NB4 (cell line): ENCODE data around the gene KCNAB2.

ENCODE experiments used
- MYC ChIP-seq: IDR thresholded peaks from 2 replicates; pipeline ENCODE4 v1.6.1; 2011; ENCODE audit warnings: low read depth, low read length
- POLR2A ChIP-seq: IDR thresholded peaks from 2 replicates; pipeline ENCODE4 v1.6.1; 2011; ENCODE audit warnings: mild to moderate bottlenecking; ENCODE audit not compliant: insufficient read length; ENCODE audit errors: extremely low read depth
- TF ChIP-seq, protein P1 (sequence below): IDR thresholded peaks from one replicate; pipeline ENCODE4 v1.5.1; 2012; ENCODE audit warnings: low read depth, low read length
- TF ChIP-seq, protein P2 (sequence below): IDR thresholded peaks from 2 replicates; pipeline ENCODE4 v1.6.1; 2011; ENCODE audit warnings: low read depth, low read length

DNA sequence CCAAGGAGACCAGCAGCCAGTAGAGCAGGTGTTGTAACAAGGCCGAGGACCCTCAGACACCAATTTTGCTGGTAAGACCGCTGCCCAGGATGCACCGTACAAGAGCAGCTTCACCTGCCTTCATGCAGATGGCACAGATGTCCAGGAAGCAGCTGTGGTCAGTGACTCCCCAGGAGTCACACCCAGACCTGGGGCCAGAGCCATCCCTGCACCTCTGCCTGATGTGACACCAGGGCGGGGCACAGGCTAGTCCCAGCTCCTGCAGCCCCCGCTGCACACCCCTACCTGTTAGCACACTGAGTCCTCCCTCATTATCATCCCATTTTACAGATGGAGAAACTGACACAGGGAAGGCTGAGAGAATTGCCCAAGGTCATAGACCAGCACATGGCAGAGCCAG is 16.3 kb upstream of the KCNAB2 start:
- no peak for TF ChIP-seq MYC
- no peak for TF ChIP-seq POLR2A
- TF ChIP-seq, protein P1, sequence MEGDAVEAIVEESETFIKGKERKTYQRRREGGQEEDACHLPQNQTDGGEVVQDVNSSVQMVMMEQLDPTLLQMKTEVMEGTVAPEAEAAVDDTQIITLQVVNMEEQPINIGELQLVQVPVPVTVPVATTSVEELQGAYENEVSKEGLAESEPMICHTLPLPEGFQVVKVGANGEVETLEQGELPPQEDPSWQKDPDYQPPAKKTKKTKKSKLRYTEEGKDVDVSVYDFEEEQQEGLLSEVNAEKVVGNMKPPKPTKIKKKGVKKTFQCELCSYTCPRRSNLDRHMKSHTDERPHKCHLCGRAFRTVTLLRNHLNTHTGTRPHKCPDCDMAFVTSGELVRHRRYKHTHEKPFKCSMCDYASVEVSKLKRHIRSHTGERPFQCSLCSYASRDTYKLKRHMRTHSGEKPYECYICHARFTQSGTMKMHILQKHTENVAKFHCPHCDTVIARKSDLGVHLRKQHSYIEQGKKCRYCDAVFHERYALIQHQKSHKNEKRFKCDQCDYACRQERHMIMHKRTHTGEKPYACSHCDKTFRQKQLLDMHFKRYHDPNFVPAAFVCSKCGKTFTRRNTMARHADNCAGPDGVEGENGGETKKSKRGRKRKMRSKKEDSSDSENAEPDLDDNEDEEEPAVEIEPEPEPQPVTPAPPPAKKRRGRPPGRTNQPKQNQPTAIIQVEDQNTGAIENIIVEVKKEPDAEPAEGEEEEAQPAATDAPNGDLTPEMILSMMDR, result no peak
- TF ChIP-seq, protein P2, sequence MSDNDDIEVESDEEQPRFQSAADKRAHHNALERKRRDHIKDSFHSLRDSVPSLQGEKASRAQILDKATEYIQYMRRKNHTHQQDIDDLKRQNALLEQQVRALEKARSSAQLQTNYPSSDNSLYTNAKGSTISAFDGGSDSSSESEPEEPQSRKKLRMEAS, result no peak
